Adrenal gland (tissue), 12 donors: Measurements from ENCODE around the gene ADAMTS8. TPM values are rescaled to one million over a fixed set of nuclear protein-coding genes. Genes with fewer than 3 reads are reported as not detected.

ENCODE experiments used
- DNase-seq, 7 donors: peaks; one replicate each; pipeline ENCODE4 v3.0.0-alpha.2; 2019 to 2020
- H3K27ac ChIP-seq, 5 donors: fragments of 200-600 bp; sonication (generic) in 4 of 5; 1 replicate in 3 of 5; 2 replicates in 2 of 5; pipeline versions ENCODE4 v1.5.1 to v1.8.0; 2016 to 2020; ENCODE audit warnings: mild to moderate bottlenecking in 1 of 5
- H3K27me3 ChIP-seq: fragments of 200-600 bp; 2 replicates; pipeline ENCODE4 v1.8.0; 2021
- H3K36me3 ChIP-seq, 2 donors: fragments of 200-600 bp; replicated peaks in 1 of 2; 1 replicate in 1 of 2; 2 replicates in 1 of 2; pipeline versions ENCODE4 v1.5.1 to v1.8.0; 2018 to 2022
- H3K4me1 ChIP-seq, 2 donors: fragments of 200-600 bp; replicated peaks in 1 of 2; 1 replicate in 1 of 2; 2 replicates in 1 of 2; pipeline versions ENCODE4 v1.5.1 to v1.8.0; 2018 to 2021
- H3K4me3 ChIP-seq, 4 donors: fragments of 200-600 bp; sonication (generic) in 3 of 4; one replicate each; pipeline ENCODE4 v1.5.1; 2016 to 2018
- H3K9me3 ChIP-seq, 3 donors: fragments of 200-600 bp; sonication (generic) in 1 of 3; replicated peaks in 1 of 3; 1 replicate in 2 of 3; 2 replicates in 1 of 3; pipeline versions ENCODE4 v1.5.1 to v1.8.0; 2016 to 2021
- POLR2A ChIP-seq, 2 donors: fragments of 450-650 bp; IDR thresholded peaks; one replicate each; pipeline ENCODE4 v1.6.1; 2017; ENCODE audit warnings: antibody characterized with exemption in 2 of 2, mild to moderate bottlenecking in 2 of 2, moderate library complexity in 1 of 2
- WGBS, 4 donors: extraction: QIAGEN DNeasy Blood & Tissue Kit in 2 of 4; methylation state at CpG; one replicate each; pipeline versions ENCODE4 v1.1.5 to v1.1.7; 2013 to 2017; 5-methylcytosine and 5-hydroxymethylcytosine counted together
- intact Hi-C, 2 donors: fragments of 100-400 bp; cut with DNase I; formaldehyde crosslinking; loops; one replicate each; pipeline versions ENCODE4 v1.14.1 to v1.15.0; 2022 to 2023
- polyA plus RNA-seq, 3 donors: library from polyadenylated mRNA; stranded (reverse); fragments of 200-250 nt in 2 of 3; fragments of 350-450 nt in 1 of 3; fragmentation: Illumina TruSeq in 1 of 3; extraction: RNeasy Lipid Tissue Mini Kit (QIAGEN cat#74804) in 1 of 3; gene quantifications; one replicate each; pipeline ENCODE4 v1.2.3, GENCODE V29; 2013 to 2014
- total RNA-seq, 9 donors: library from RNA; depleted of rRNA in 4 of 9; stranded (reverse); fragments of >200 nt in 4 of 9; fragments of 120-200 nt in 1 of 9; fragmentation: NEBNext Ultra II Directional in 1 of 9; extraction: Animal tissue kit (Norgen Biotek cat#: 25700) in 1 of 9; gene quantifications; one replicate each; pipeline versions ENCODE4 v1.1.0 to v1.2.4, GENCODE V29; 2013 to 2023
- TF ChIP-seq, protein P1 (sequence below), 6 experiments: fragments of 450-650 bp in 4 of 6; fragments of 200-600 bp in 2 of 6; sonication (generic) in 1 of 6; IDR thresholded peaks; 1 replicate in 5 of 6; 2 replicates in 1 of 6; pipeline versions ENCODE4 v1.5.1 to v1.8.0; 2016 to 2021; ENCODE audit warnings: antibody characterized with exemption in 6 of 6, mild to moderate bottlenecking in 2 of 6, moderate library complexity in 1 of 6
- donor health status: healthy with polysubstance abuse.
- donor health status: Bipolar disorder and iron deficiency.
- donor health status: DM: yes; HTN: yes; CAD: no.
- donor health status: DM: no; HTN: no; CAD: no.
- donor health status: DM: no; HTN: no; CAD: no.
- donor health status: DM: yes; HTN: yes; CAD: no.

The ADAMTS8 gene
- total and polyA plus RNA-seq, 12 donors = 0.06 to 1.4 (median 0.14) TPM; not detected in 3

DNA sequence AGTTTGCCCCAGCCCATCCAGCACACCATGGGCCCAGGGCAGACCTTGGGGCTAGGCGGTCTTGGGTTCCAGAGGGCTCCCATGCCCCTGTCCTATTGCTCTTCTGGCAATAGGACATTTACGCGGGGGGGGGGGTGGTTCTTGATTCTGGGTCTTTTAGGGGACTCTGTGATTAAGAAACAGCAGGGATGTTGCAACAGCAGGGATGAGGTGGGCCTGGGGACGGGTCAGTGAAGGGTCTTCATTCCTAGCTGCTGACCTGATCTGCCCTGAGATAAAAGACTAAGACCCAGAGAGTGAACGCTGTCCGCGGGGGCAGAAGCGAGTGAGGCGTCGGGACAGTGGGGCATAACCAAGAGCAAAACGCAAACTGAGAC, 19.6 kb upstream of the ADAMTS8 start:
- Histone ChIP-seq H3K27me3 (peaks cover 11% of the 10 kb centered on the region), H3K4me1 (peaks cover 10 to 21% of the 10 kb centered on the region in 2 donors), H3K9me3 (no peaks in the 10 kb centered on the region), H3K27ac (peak overlapping the region in 1 of 5 donors; percentile 72), H3K36me3 (no peaks in the 10 kb centered on the region), H3K4me3 (peak overlapping the region in 1 of 4 donors; percentile 55)
- no peak for DNase-seq
- 0 to 11% (median 9%) methylated on average over 6 to 11 of the region's 11 CpGs for WGBS, 4 donors
- no peak for TF ChIP-seq POLR2A (IDR thresholded peaks at IDR 0.05)
- TF ChIP-seq, protein P1, sequence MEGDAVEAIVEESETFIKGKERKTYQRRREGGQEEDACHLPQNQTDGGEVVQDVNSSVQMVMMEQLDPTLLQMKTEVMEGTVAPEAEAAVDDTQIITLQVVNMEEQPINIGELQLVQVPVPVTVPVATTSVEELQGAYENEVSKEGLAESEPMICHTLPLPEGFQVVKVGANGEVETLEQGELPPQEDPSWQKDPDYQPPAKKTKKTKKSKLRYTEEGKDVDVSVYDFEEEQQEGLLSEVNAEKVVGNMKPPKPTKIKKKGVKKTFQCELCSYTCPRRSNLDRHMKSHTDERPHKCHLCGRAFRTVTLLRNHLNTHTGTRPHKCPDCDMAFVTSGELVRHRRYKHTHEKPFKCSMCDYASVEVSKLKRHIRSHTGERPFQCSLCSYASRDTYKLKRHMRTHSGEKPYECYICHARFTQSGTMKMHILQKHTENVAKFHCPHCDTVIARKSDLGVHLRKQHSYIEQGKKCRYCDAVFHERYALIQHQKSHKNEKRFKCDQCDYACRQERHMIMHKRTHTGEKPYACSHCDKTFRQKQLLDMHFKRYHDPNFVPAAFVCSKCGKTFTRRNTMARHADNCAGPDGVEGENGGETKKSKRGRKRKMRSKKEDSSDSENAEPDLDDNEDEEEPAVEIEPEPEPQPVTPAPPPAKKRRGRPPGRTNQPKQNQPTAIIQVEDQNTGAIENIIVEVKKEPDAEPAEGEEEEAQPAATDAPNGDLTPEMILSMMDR (IDR thresholded peaks at IDR 0.05) = no peak
- intact Hi-C loops = no loop called here

DNA sequence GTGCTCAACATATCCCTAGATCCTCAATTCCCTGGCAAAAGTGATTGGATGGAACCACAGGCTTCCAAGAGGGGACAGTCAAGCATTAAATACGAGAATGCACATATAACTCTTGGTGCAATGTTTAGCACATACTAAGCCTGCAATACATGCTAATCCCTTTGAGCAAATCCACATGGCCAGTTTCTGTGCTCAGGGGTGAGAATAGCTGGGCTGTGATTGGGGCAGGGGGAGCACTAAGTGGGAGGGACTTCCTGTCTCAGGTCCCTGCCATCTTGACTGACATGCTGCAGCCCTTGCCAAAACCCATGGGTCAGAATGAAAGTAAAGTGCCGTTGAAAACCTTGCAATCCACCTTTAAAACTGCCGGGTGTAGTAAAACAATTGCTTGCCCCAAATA, 17.4 kb upstream of the ADAMTS8 start:
- Histone ChIP-seq H3K27me3 (peaks cover 11% of the 10 kb centered on the region), H3K4me3 (no peak overlapping the region), H3K9me3 (no peaks in the 10 kb centered on the region), H3K36me3 (no peaks in the 10 kb centered on the region), H3K4me1 (peaks cover 10 to 21% of the 10 kb centered on the region in 2 donors), H3K27ac (no peak overlapping the region)
- 82 to 90% (median 86%) methylated on average over 3 of the region's 3 CpGs for WGBS, 4 donors
- no peak for DNase-seq
- intact Hi-C loops = no loop called here
- TF ChIP-seq POLR2A (IDR thresholded peaks at IDR 0.05) = no peak
- TF ChIP-seq, protein P1 (IDR thresholded peaks at IDR 0.05) = no peak

DNA sequence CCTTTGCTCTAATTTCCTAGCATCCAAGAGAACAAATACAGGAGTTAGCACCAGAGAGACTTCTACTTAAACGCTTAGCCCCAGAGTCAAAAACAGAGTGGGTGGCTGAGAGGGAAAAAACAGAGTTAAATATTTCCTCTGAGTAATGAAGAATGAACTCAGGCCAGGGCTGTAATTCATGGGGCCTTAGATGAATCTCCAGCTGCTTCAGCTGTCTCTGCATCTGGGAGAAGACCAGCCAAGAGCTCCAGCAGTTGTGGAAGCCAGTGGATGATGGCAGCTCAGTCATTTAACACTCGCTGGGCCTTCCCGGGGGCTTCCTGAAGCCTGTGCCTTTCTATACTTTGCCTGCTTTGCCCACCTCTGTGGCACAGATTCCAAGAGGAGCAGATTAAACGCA, 14.3 kb upstream of the ADAMTS8 start:
- Histone ChIP-seq H3K4me3 (no peak overlapping the region), H3K9me3 (no peaks in the 10 kb centered on the region), H3K27me3 (no peaks in the 10 kb centered on the region), H3K4me1 (no peaks in the 10 kb centered on the region), H3K36me3 (no peaks in the 10 kb centered on the region), H3K27ac (peak overlapping the region in 1 of 5 donors; percentile 40)
- intact Hi-C loops = no loop called here
- TF ChIP-seq, protein P1 (IDR thresholded peaks at IDR 0.05) = no peak
- TF ChIP-seq POLR2A (IDR thresholded peaks at IDR 0.05) = no peak
- no peak for DNase-seq
- 59 to 77% (median 69%) methylated on average over 4 of the region's 4 CpGs for WGBS, 4 donors

DNA sequence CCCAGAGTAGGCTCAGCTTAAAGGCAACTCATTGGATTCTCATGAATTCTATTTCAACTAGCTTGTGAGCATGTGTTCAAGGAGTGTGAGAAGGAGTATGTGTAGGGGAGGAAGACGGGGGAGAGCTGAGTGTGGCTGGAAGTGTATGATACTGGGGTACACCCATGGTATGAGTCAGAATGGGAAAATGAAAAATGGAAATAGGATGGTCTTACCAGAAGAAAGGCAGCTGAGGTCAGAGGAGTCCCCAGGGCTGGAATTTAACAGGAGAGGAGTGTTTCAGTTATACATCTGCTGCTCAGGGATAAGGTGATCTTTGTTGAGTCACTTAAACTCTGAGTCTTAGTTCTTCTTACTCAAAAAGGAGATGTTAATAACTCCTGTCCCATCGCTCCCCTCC, 13.3 kb upstream of the ADAMTS8 start:
- WGBS, 4 donors = 71 to 93% (median 91%) methylated on average over 2 of the region's 2 CpGs
- H3K27me3 ChIP-seq = peaks cover 3% of the 10 kb centered on the region
- intact Hi-C loops = no loop called here
- no peak overlapping the region for H3K4me3 ChIP-seq
- no peak overlapping the region for H3K27ac ChIP-seq
- no peaks in the 10 kb centered on the region for H3K4me1 ChIP-seq
- no peaks in the 10 kb centered on the region for H3K36me3 ChIP-seq
- no peaks in the 10 kb centered on the region for H3K9me3 ChIP-seq
- TF ChIP-seq, protein P1 (IDR thresholded peaks at IDR 0.05) = no peak
- TF ChIP-seq POLR2A (IDR thresholded peaks at IDR 0.05) = no peak
- no peak for DNase-seq
